Urinary bladder (tissue), 4 donors: ENCODE data around the gene PTPN14. TPM values are rescaled to one million over a fixed set of nuclear protein-coding genes. Genes with fewer than 3 reads are reported as not detected.

Experiments used
- DNase-seq: peaks from one replicate; pipeline ENCODE4 v3.0.0-alpha.2; 2015; ENCODE audit errors: extremely low spot score
- H3K27ac ChIP-seq: one replicate; pipeline ENCODE4 v1.5.1; 2013; ENCODE audit warnings: low read depth, mild to moderate bottlenecking, moderate library complexity
- H3K36me3 ChIP-seq: one replicate; pipeline ENCODE4 v1.6.1; 2013; ENCODE audit warnings: mild to moderate bottlenecking, moderate library complexity; ENCODE audit not compliant: insufficient read depth
- H3K4me1 ChIP-seq: one replicate; pipeline ENCODE4 v1.6.1; 2013; ENCODE audit warnings: mild to moderate bottlenecking, moderate library complexity; ENCODE audit not compliant: insufficient read depth
- H3K4me3 ChIP-seq: one replicate; pipeline ENCODE4 v1.5.1; 2013; ENCODE audit warnings: low read depth, low read length
- WGBS: extraction: QIAGEN DNeasy Blood & Tissue Kit; methylation state at CpG from one replicate; pipeline ENCODE4 v1.1.7; 2013; 5-methylcytosine and 5-hydroxymethylcytosine counted together
- polyA plus RNA-seq: library from polyadenylated mRNA; stranded (reverse); fragments of 200-250 nt; gene quantifications from one replicate; pipeline ENCODE4 v1.2.3, GENCODE V29; 2013
- total RNA-seq: library from RNA; depleted of rRNA; stranded (reverse); fragments of >200 nt; gene quantifications from one replicate; pipeline ENCODE4 v1.2.3, GENCODE V29; 2014
- donor health status: healthy with polysubstance abuse.
- donor health status: healthy.

The PTPN14 gene
- total and polyA plus RNA-seq, 2 donors: 9.0 to 39.2 TPM

DNA sequence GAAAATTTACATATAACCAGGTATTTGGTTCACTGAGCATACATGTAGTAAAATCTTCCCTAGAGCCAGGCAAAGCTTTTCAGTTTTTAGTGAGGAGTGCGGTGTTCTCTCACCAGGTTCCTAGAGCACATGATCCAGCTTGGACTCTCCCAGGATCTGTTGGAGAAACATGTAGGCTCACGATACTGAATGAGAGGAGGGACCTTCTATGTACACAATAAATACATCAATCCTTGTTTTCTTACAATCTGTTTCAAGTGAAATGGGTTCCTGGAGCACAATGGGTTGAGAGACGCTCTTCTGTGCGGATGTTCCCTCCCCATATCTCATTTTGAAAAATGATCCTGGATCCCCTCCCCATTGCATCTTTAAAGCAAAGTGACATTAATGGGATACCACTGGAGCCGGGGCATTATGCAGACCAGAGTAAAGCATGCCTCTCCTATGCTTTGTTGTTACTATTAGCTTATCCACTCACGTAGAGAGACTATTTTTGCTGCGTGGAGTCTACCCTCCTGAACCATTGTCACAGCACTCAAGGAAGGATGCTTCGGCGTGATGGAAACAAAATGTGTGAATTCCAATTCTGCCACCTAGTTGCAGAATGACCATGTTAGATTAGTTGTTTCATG, 251.1 kb downstream of the PTPN14 start:
- Histone ChIP-seq H3K4me1 (no peaks in the 10 kb centered on the region), H3K4me3 (no peak overlapping the region), H3K27ac (no peak overlapping the region), H3K36me3 (no peaks in the 10 kb centered on the region)
- no peak for DNase-seq
- WGBS: 95% methylated on average over 9 of the region's 9 CpGs

Other genes with a start within 250 kb of the PTPN14 start
- gene CENPF, start 51.6 kb upstream of the PTPN14 start, total RNA-seq: 46.2 TPM
- 0.95 TPM for gene CENPF, start 51.6 kb upstream of the PTPN14 start, polyA plus RNA-seq